ENCODE results near the gene RC3H2.

RC3H2 gene

GRCh38 chr9:122904823-122905710 lies at the start of gene RC3H2 (continued):
- no peak for TF ChIP-seq PRDM2 (tag by site-specific recombination; IDR thresholded peaks at IDR 0.05; ENCODE audit: borderline replicate concordance)
- TF ChIP-seq ZNF202 (tag by site-specific recombination; IDR thresholded peaks at IDR 0.05; ENCODE audit: borderline replicate concordance), result no peak
- TF ChIP-seq YY2 (tag by site-specific recombination; IDR thresholded peaks at IDR 0.05), result no peak
- no peak for TF ChIP-seq TCF7L2 (IDR thresholded peaks at IDR 0.05; ENCODE audit: borderline replicate concordance, low read depth, low read length)
- no peak for TF ChIP-seq ZNF211 (tag by site-specific recombination; IDR thresholded peaks at IDR 0.05; ENCODE audit: low read depth)
- no peak for TF ChIP-seq ELK4 (IDR thresholded peaks at IDR 0.05; ENCODE audit: borderline replicate concordance, low read depth, low read length)
- no peak for TF ChIP-seq ZNF426 (tag by site-specific recombination; IDR thresholded peaks at IDR 0.05)
- TF ChIP-seq ZSCAN18 (tag by site-specific recombination; IDR thresholded peaks at IDR 0.05), result no peak
- TF ChIP-seq ZNF561 (tag by site-specific recombination; IDR thresholded peaks at IDR 0.05; ENCODE audit: borderline replicate concordance), result peak; percentile 62; the same call in 1 of the 2 replicates
- TF ChIP-seq ZNF544 (tag by site-specific recombination; IDR thresholded peaks at IDR 0.05), result no peak
- no peak for TF ChIP-seq ZNF501 (tag by site-specific recombination; IDR thresholded peaks at IDR 0.05)
- TF ChIP-seq ZNF777 (tag by site-specific recombination; IDR thresholded peaks at IDR 0.05; ENCODE audit: borderline replicate concordance), result no peak
- TF ChIP-seq ZNF785 (tag by site-specific recombination; IDR thresholded peaks at IDR 0.05), result no peak
- TF ChIP-seq GLIS1 (tag by site-specific recombination; IDR thresholded peaks at IDR 0.05), result peak; percentile 72
- TF ChIP-seq ZNF692 (tag by site-specific recombination; IDR thresholded peaks at IDR 0.05), result peak; percentile 21; the same call in 1 of the 2 replicates
- TF ChIP-seq SCRT2 (tag by site-specific recombination; IDR thresholded peaks at IDR 0.05), result no peak
- no peak for TF ChIP-seq ZNF16 (tag by site-specific recombination; IDR thresholded peaks at IDR 0.05; ENCODE audit: low read depth)
- no peak for TF ChIP-seq ZNF596 (tag by site-specific recombination; IDR thresholded peaks at IDR 0.05)
- no peak for TF ChIP-seq MYNN (tag by site-specific recombination; IDR thresholded peaks at IDR 0.05; ENCODE audit: borderline replicate concordance)
- TF ChIP-seq OSR2 (tag by site-specific recombination; IDR thresholded peaks at IDR 0.05), result no peak
- no peak for TF ChIP-seq ZBTB7A (tag by site-specific recombination; IDR thresholded peaks at IDR 0.05; ENCODE audit: low read depth)
- TF ChIP-seq ZNF391 (tag by site-specific recombination; IDR thresholded peaks at IDR 0.05; ENCODE audit: borderline replicate concordance, low read depth), result no peak
- TF ChIP-seq EGR2 (tag by site-specific recombination; IDR thresholded peaks at IDR 0.05; ENCODE audit: low read depth), result peak; percentile 97
- no peak for TF ChIP-seq ZNF184 (tag by site-specific recombination; IDR thresholded peaks at IDR 0.05)
- TF ChIP-seq ZBTB11 (tag by site-specific recombination; conservative IDR thresholded peaks at IDR 0.05; ENCODE audit: low read depth), result 0 out of 2 replicates have a peak, but pooled peaks have one; percentile 23
- peak; percentile 60; the same call in 1 of the 2 replicates for TF ChIP-seq ZSCAN30 (tag by site-specific recombination; IDR thresholded peaks at IDR 0.05)
